ENCODE measurements around the gene MPRIP.

The MPRIP gene

DNA sequence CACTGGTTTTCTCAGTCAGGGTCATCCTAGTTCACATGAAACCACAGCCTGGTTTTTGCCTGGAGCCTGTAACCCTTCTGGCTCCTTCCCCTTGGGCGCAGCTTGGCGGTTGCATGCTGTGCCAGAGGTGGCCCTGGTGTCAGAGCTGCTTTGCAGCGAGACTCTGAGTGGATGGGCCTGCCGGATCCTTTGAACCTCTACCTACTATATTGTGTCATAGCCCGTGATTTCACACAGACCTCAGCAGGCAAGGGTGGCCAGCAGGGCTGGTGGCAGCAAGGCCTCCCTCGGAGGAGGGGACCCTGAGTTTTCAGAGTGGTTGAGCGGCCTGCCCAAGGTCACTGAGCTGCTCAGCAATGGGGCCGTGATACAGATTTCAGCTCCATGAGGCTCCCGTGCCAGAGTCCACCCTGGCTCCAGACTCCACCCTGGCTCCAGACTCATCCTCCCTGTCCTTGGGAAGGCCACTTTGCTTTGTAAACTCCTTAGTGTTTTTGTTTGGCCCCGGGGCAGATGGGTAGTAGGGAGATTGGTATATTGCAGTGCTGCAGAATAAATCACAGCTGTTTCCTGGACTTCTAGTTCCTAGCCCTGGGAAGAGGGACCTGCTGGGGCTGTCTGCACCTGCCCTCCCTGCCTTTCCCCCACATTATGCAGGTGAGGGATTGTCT is 9.7 kb downstream of the MPRIP start:
- Histone ChIP-seq H3K27ac (ENCODE audit: low read depth, low read length) (no peak overlapping the region), H3K36me3 (ENCODE audit: control insufficient read depth, insufficient read depth, low read length) (peaks cover 3% of the 10 kb centered on the region), H3K9ac (ENCODE audit: low read length) (no peak overlapping the region)

DNA sequence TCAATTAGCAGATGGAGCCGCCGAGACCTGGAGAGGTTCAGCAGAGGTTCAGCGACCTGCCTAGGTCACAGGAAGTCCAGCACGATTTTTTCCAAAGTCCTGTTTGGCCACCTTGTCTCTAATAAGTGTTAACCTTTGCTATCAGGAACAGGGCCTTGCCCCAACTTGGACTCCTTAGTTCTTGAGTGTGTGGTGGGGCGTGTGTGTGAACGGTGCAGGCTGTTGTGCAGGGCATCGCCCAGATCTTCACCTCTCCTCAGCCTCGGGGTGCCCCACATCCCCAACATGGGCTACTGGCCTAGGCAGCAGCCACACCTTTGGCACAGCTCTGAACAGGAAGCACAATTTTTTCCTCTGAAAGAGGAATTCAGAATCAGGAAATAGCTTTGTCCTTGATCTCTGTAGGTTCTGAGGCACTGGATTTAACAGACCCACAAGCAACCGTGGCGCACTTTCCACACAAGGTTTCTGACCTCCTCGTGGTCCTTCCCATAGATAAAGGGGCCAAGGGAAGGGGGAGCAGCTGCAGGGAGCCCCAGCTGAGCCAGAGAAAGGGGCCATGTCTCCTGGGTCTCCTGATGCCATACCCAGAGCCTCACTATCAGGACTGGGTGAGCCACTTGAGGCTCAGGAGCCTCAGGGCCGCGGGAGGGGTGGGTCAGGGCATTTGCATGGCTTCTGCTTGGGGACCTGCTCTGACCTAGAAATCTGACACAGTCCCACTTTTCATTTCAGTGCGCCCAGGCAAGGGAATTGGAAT is 10.4 kb downstream of the MPRIP start:
- no peak overlapping the region for H3K27ac ChIP-seq (ENCODE audit: low read depth, low read length)
- peak overlapping the region; percentile 22 for H3K9ac ChIP-seq (ENCODE audit: low read length)

More for the DNA sequence above, 9.7 kb downstream of the MPRIP start:
- no peak overlapping the region for H3K4me3 ChIP-seq (ENCODE audit: low read length)
- peaks cover 28% of the 10 kb centered on the region for H3K4me1 ChIP-seq (ENCODE audit: control insufficient read depth, insufficient read depth, low read length)
- H3K27me3 ChIP-seq (ENCODE audit: control insufficient read depth, insufficient read depth, low read length) = no peaks in the 10 kb centered on the region

GRCh38 chr17:17053446-17054379 is 11.5 kb downstream of the MPRIP start:
- H3K27me3 ChIP-seq (ENCODE audit: control insufficient read depth, insufficient read depth, low read length) = no peaks in the 10 kb centered on the region
- no peak overlapping the region for H3K4me3 ChIP-seq (ENCODE audit: low read length)
- no peak overlapping the region for H3K9ac ChIP-seq (ENCODE audit: low read length)
- H3K27ac ChIP-seq (ENCODE audit: low read depth, low read length) = no peak overlapping the region
- H3K36me3 ChIP-seq (ENCODE audit: control insufficient read depth, insufficient read depth, low read length) = peaks cover 6% of the 10 kb centered on the region
- peaks cover 22% of the 10 kb centered on the region for H3K4me1 ChIP-seq (ENCODE audit: control insufficient read depth, insufficient read depth, low read length)

More for the DNA sequence above, 10.4 kb downstream of the MPRIP start:
- peaks cover 3% of the 10 kb centered on the region for H3K36me3 ChIP-seq (ENCODE audit: control insufficient read depth, insufficient read depth, low read length)
- H3K4me1 ChIP-seq (ENCODE audit: control insufficient read depth, insufficient read depth, low read length) = peaks cover 24% of the 10 kb centered on the region
- H3K4me3 ChIP-seq (ENCODE audit: low read length) = no peak overlapping the region
- H3K27me3 ChIP-seq (ENCODE audit: control insufficient read depth, insufficient read depth, low read length) = no peaks in the 10 kb centered on the region

DNA sequence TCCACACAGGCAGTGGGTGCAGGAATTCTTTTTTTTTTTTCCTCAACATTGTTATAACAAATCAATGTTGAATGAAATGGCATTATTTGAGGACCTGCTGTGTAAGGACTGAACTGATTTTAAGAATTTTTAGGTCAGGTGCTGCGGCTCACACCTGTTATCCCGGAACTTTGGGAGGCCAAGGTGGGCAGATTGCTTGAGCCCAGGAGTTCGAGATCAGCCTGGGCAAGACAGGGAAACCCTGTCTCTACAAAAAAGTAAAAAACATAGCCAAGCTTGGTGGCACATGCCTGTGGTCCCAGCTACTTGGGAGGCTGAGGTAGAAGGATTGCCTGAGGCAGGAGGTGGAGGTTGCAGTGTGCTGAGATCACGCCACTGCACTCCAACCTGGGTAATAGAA is 12.4 kb downstream of the MPRIP start:
- Histone ChIP-seq H3K27ac (ENCODE audit: low read depth, low read length) (no peak overlapping the region), H3K36me3 (ENCODE audit: control insufficient read depth, insufficient read depth, low read length) (peaks cover 6% of the 10 kb centered on the region), H3K9ac (ENCODE audit: low read length) (no peak overlapping the region), H3K27me3 (ENCODE audit: control insufficient read depth, insufficient read depth, low read length) (no peaks in the 10 kb centered on the region), H3K4me1 (ENCODE audit: control insufficient read depth, insufficient read depth, low read length) (peaks cover 22% of the 10 kb centered on the region), H3K4me3 (ENCODE audit: low read length) (no peak overlapping the region)

DNA sequence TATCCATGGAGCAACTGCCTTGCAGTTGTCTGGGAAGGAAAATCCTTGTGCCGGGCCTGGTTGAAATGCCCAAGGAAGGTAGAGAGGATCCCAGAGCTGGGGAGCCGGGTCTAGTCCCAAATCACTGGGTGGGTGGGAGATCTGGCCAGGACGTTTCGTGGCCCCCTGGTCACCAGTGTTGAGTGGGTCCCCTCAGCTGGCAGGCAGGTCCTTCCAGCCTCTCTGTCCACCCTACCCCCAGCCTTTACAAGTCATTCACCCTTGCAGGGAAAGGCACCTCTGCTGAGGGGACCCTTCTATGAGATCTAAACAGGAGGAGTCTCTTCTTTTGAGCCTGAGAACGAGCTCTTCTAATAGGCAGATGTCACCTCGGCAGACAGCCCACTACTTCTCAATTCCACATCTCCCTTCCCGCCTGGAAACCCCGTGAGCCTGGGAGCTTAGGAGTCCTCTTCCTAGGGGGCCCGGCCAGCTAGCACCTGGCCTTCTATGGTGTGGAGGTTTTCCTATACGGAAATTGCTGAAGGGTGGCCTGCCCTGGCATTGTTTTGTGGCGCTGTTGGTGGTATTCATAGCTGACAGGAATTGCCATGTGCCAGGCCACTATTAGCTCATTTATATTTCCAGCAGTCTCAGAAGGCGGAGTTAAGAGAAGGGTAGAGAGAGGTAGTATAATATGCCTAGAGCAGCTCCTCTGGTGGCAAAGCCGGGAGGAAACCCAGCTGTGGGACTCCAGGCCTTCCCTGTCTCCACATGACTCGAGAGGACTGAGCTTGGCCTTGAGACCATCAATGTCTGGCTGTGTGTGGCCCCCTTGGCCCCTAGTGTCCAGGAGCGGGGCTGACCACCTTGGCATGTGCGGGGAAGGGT is 13.3 kb downstream of the MPRIP start:
- H3K4me3 ChIP-seq (ENCODE audit: low read length) = no peak overlapping the region
- no peak overlapping the region for H3K9ac ChIP-seq (ENCODE audit: low read length)
- peak overlapping the region; percentile 52 for H3K27ac ChIP-seq (ENCODE audit: low read depth, low read length)
- peaks cover 22% of the 10 kb centered on the region for H3K4me1 ChIP-seq (ENCODE audit: control insufficient read depth, insufficient read depth, low read length)
- H3K27me3 ChIP-seq (ENCODE audit: control insufficient read depth, insufficient read depth, low read length) = no peaks in the 10 kb centered on the region
- peaks cover 6% of the 10 kb centered on the region for H3K36me3 ChIP-seq (ENCODE audit: control insufficient read depth, insufficient read depth, low read length)

GRCh38 chr17:17056156-17056539 is 13.9 kb downstream of the MPRIP start:
- peaks cover 22% of the 10 kb centered on the region for H3K4me1 ChIP-seq (ENCODE audit: control insufficient read depth, insufficient read depth, low read length)
- H3K27me3 ChIP-seq (ENCODE audit: control insufficient read depth, insufficient read depth, low read length) = no peaks in the 10 kb centered on the region
- H3K27ac ChIP-seq (ENCODE audit: low read depth, low read length) = peak overlapping the region; percentile 52

GRCh38 chr17:17057057-17057551 is 14.8 kb downstream of the MPRIP start:
- H3K36me3 ChIP-seq (ENCODE audit: control insufficient read depth, insufficient read depth, low read length) = peaks cover 6% of the 10 kb centered on the region
- peaks cover 17% of the 10 kb centered on the region for H3K4me1 ChIP-seq (ENCODE audit: control insufficient read depth, insufficient read depth, low read length)
- H3K4me3 ChIP-seq (ENCODE audit: low read length) = no peak overlapping the region
- H3K27ac ChIP-seq (ENCODE audit: low read depth, low read length) = no peak overlapping the region
- H3K9ac ChIP-seq (ENCODE audit: low read length) = no peak overlapping the region
- H3K27me3 ChIP-seq (ENCODE audit: control insufficient read depth, insufficient read depth, low read length) = no peaks in the 10 kb centered on the region

More at GRCh38 chr17:17056156-17056539, 13.9 kb downstream of the MPRIP start:
- Histone ChIP-seq H3K36me3 (ENCODE audit: control insufficient read depth, insufficient read depth, low read length) (peaks cover 6% of the 10 kb centered on the region), H3K9ac (ENCODE audit: low read length) (no peak overlapping the region), H3K4me3 (ENCODE audit: low read length) (no peak overlapping the region)

DNA sequence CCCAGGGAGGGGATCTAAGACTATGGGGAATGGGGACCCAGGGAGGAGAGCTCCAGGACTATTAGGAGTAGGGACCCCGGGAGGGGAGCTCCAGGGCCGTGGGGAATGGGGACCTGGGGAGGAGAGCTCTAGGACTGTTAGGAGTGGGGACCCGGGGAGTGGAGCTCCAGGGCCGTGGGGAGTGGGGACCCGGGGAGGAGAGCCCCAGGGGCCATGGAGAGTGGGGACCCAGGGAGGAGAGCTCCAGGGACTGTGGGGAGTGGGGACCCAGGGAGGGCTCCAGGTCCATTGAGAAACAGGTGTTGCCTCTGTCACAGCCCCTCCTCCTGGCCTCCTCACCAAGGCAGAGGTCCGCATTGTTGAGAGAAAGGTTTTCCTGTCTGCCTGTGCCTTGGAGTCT is 16.0 kb downstream of the MPRIP start:
- no peak overlapping the region for H3K27ac ChIP-seq (ENCODE audit: low read depth, low read length)
- H3K9ac ChIP-seq (ENCODE audit: low read length) = no peak overlapping the region
- peaks cover 17% of the 10 kb centered on the region for H3K4me1 ChIP-seq (ENCODE audit: control insufficient read depth, insufficient read depth, low read length)
- H3K4me3 ChIP-seq (ENCODE audit: low read length) = no peak overlapping the region
- peaks cover 6% of the 10 kb centered on the region for H3K36me3 ChIP-seq (ENCODE audit: control insufficient read depth, insufficient read depth, low read length)
- no peaks in the 10 kb centered on the region for H3K27me3 ChIP-seq (ENCODE audit: control insufficient read depth, insufficient read depth, low read length)

- H3K36me3 ChIP-seq (ENCODE audit: control insufficient read depth, insufficient read depth, low read length) = peaks cover 6% of the 10 kb centered on the region
- peaks cover 17% of the 10 kb centered on the region for H3K4me1 ChIP-seq (ENCODE audit: control insufficient read depth, insufficient read depth, low read length)
- H3K4me3 ChIP-seq (ENCODE audit: low read length) = no peak overlapping the region
- H3K27me3 ChIP-seq (ENCODE audit: control insufficient read depth, insufficient read depth, low read length) = no peaks in the 10 kb centered on the region
- no peak overlapping the region for H3K9ac ChIP-seq (ENCODE audit: low read length)
- no peak overlapping the region for H3K27ac ChIP-seq (ENCODE audit: low read depth, low read length)
Measured at GRCh38 chr17:17059301-17059890, 17.1 kb downstream of the MPRIP start.

GRCh38 chr17:17060001-17060922 is 18.0 kb downstream of the MPRIP start:
- Histone ChIP-seq H3K27ac (ENCODE audit: low read depth, low read length) (no peak overlapping the region), H3K4me3 (ENCODE audit: low read length) (no peak overlapping the region), H3K36me3 (ENCODE audit: control insufficient read depth, insufficient read depth, low read length) (peaks cover 4% of the 10 kb centered on the region), H3K27me3 (ENCODE audit: control insufficient read depth, insufficient read depth, low read length) (no peaks in the 10 kb centered on the region), H3K4me1 (ENCODE audit: control insufficient read depth, insufficient read depth, low read length) (peaks cover 15% of the 10 kb centered on the region), H3K9ac (ENCODE audit: low read length) (no peak overlapping the region)

Data from rectal smooth muscle tissue (tissue), 1 donor.